ENCODE results near the gene HSCB. TPM values are rescaled to one million over a fixed set of nuclear protein-coding genes. Genes with fewer than 3 reads are reported as not detected.
"Not testable (repeated sequence)": the region's sequence is repeated elsewhere in the genome, so short reads cannot be mapped to it uniquely, and the experiment has no call there.

HSCB gene
- total RNA-seq, 1 donor from 2014 or later = 9.6 TPM

GRCh38 chr22:28736301-28737155, 5.3 kb upstream of the HSCB start:
- intact Hi-C loops (cut with DNase I) = no loop called here
- DNase-seq (ENCODE audit: missing footprints) (no peak), ATAC-seq (no peak)

- intact Hi-C loops (cut with DNase I) = no loop called here
- DNase-seq (ENCODE audit: missing footprints) = no peak
- ATAC-seq = no peak
Measured at GRCh38 chr22:28737701-28738100, 4.1 kb upstream of the HSCB start.

- DNase-seq (ENCODE audit: missing footprints); intact Hi-C loops (cut with DNase I); ATAC-seq: not testable (repeated sequence)
Measured at GRCh38 chr22:28738876-28739275, 3.0 kb upstream of the HSCB start.

- intact Hi-C loops (cut with DNase I) = no loop called here
- DNase-seq (ENCODE audit: missing footprints) (no peak), ATAC-seq (no peak)
Measured at GRCh38 chr22:28741200-28741784, 547 bp upstream of the HSCB start.

GRCh38 chr22:28742562-28742962, 723 bp downstream of the HSCB start:
- DNase-seq (ENCODE audit: missing footprints) (no peak), ATAC-seq (no peak)
- intact Hi-C loops (cut with DNase I) = loop anchor here (2.0 kb wide), 2 partner anchors 30 to 62 kb away; partner anchors contain the start of gene CCDC117

GRCh38 chr22:28743852-28744251, 2.0 kb downstream of the HSCB start:
- intact Hi-C loops (cut with DNase I) = loop anchor here (2.0 kb wide), 2 partner anchors 29 to 63 kb away; partner anchors contain the start of gene CCDC117
- DNase-seq (ENCODE audit: missing footprints) (no peak), ATAC-seq (no peak)

- ATAC-seq (no peak), DNase-seq (ENCODE audit: missing footprints) (no peak)
- intact Hi-C loops (cut with DNase I) = no loop called here
Measured at GRCh38 chr22:28750471-28750881, 8.6 kb downstream of the HSCB start.

GRCh38 chr22:28754512-28754911, 12.7 kb downstream of the HSCB start:
- ATAC-seq; intact Hi-C loops (cut with DNase I); DNase-seq (ENCODE audit: missing footprints): not testable (repeated sequence)

- intact Hi-C loops (cut with DNase I) = no loop called here
- DNase-seq (ENCODE audit: missing footprints) = no peak
- ATAC-seq = no peak
Measured at GRCh38 chr22:28759861-28760560, 18.2 kb downstream of the HSCB start.

- intact Hi-C loops (cut with DNase I) = no loop called here
- no peak for ATAC-seq
- DNase-seq (ENCODE audit: missing footprints) = no peak
Measured at GRCh38 chr22:28761449-28761755, 19.6 kb downstream of the HSCB start.

- DNase-seq (ENCODE audit: missing footprints); intact Hi-C loops (cut with DNase I); ATAC-seq: not testable (repeated sequence)
Measured at GRCh38 chr22:28762000-28762399, 20.2 kb downstream of the HSCB start.

- no peak for DNase-seq (ENCODE audit: missing footprints)
- no peak for ATAC-seq
- intact Hi-C loops (cut with DNase I) = no loop called here
Measured at GRCh38 chr22:28766628-28767027, 24.8 kb downstream of the HSCB start.

- no peak for ATAC-seq
- intact Hi-C loops (cut with DNase I) = no loop called here
- no peak for DNase-seq (ENCODE audit: missing footprints)
Measured at GRCh38 chr22:28768701-28769393, 27.0 kb downstream of the HSCB start.

GRCh38 chr22:28769394-28770085, 27.7 kb downstream of the HSCB start:
- intact Hi-C loops (cut with DNase I) = no loop called here
- no peak for DNase-seq (ENCODE audit: missing footprints)
- no peak for ATAC-seq

- ATAC-seq (no peak), DNase-seq (ENCODE audit: missing footprints) (no peak)
- intact Hi-C loops (cut with DNase I) = no loop called here
Measured at GRCh38 chr22:28771195-28771791, 29.5 kb downstream of the HSCB start.

GRCh38 chr22:28772633-28773460, 31.0 kb downstream of the HSCB start, which contains the start of gene CCDC117:
TSS of gene CCDC117 (plus strand) at chr22:28772695. CDS start at chr22:28772850, 155 bp downstream.
- intact Hi-C loops (cut with DNase I) = loop anchor here (2.0 kb wide), 2 partner anchors 26 to 30 kb away; partner anchors contain the start of gene HSCB
- DNase-seq (ENCODE audit: missing footprints) (peak; percentile 98), ATAC-seq (peak; percentile 98)

- no peak for DNase-seq (ENCODE audit: missing footprints)
- no peak for ATAC-seq
- intact Hi-C loops (cut with DNase I) = loop anchor here (2.0 kb wide), 2 partner anchors 25 to 31 kb away; partner anchors contain the start of gene HSCB
Measured at GRCh38 chr22:28773461-28773867, 31.6 kb downstream of the HSCB start.

All from Right ventricle myocardium inferior (tissue), 1 donor.